SK-N-SH treated with all-trans-retinoic acid at 6 μM for 48 hours (cell line): Measurements from ENCODE around the gene FXYD4.

ENCODE experiments used
- ATAC-seq: fragments of 200-7000 bp; cut with Tn5 transposase; 3 replicates; pipeline ENCODE4 v1.9.1; 2020; ENCODE audit warnings: mild to moderate bottlenecking, moderate library complexity
- ARNTL ChIP-seq: fragments of 450-650 bp; formaldehyde crosslinking; IDR thresholded peaks from 2 replicates; pipeline ENCODE4 v1.5.0; 2020; ENCODE audit warnings: low read depth, mild to moderate bottlenecking, moderate library complexity, borderline replicate concordance
- ESRRG ChIP-seq: fragments of 250-450 bp; sonication (Bioruptor Pico); IDR thresholded peaks from 2 replicates; pipeline ENCODE4 v1.6.1; 2021; ENCODE audit warnings: mild to moderate bottlenecking
- ISL1 ChIP-seq: fragments of 250-450 bp; sonication (Bioruptor Pico); IDR thresholded peaks from 2 replicates; pipeline ENCODE4 v2.1.2; 2022; ENCODE audit warnings: mild to moderate bottlenecking, moderate library complexity
- OSR1 ChIP-seq: fragments of 250-450 bp; sonication (Bioruptor Pico); IDR thresholded peaks from 2 replicates; pipeline ENCODE4 v1.8.0; 2022; ENCODE audit warnings: moderate library complexity, mild to moderate bottlenecking, inconsistent platforms
- PPARA ChIP-seq: fragments of 250-450 bp; sonication (Bioruptor Pico); IDR thresholded peaks from 2 replicates; pipeline ENCODE4 v1.5.0; 2020; ENCODE audit warnings: mild to moderate bottlenecking, borderline replicate concordance
- SNAI2 ChIP-seq: fragments of 250-450 bp; sonication (Bioruptor Pico); IDR thresholded peaks from 2 replicates; pipeline ENCODE4 v1.5.0; 2020; ENCODE audit warnings: mild to moderate bottlenecking, moderate library complexity
- TCF4 ChIP-seq: fragments of 250-450 bp; sonication (Bioruptor Pico); IDR thresholded peaks from 2 replicates; pipeline ENCODE4 v1.8.0; 2021; ENCODE audit warnings: mild to moderate bottlenecking, moderate library complexity, borderline replicate concordance
- TOX ChIP-seq: fragments of 250-450 bp; sonication (Bioruptor Pico); IDR thresholded peaks from 2 replicates; pipeline ENCODE4 v1.8.0; 2021; ENCODE audit warnings: mild to moderate bottlenecking, moderate library complexity, borderline replicate concordance
- ZC3H10 ChIP-seq: fragments of 250-450 bp; sonication (Bioruptor Pico); IDR thresholded peaks from 2 replicates; pipeline ENCODE4 v1.5.1; 2021; ENCODE audit warnings: mild to moderate bottlenecking, moderate library complexity
- ZFP3 ChIP-seq: fragments of 250-450 bp; sonication (Bioruptor Pico); IDR thresholded peaks from 2 replicates; pipeline ENCODE4 v1.5.0; 2020; ENCODE audit warnings: mild to moderate bottlenecking, moderate library complexity
- ZNF70 ChIP-seq: fragments of 450-650 bp; formaldehyde crosslinking; IDR thresholded peaks from 2 replicates; pipeline ENCODE4 v1.5.0; 2020; ENCODE audit warnings: mild to moderate bottlenecking, moderate library complexity
- TF ChIP-seq, protein P1 (sequence below): fragments of 250-450 bp; sonication (Bioruptor Pico); IDR thresholded peaks from 2 replicates; pipeline ENCODE4 v1.8.0; 2020; ENCODE audit warnings: mild to moderate bottlenecking, moderate library complexity, borderline replicate concordance
- TF ChIP-seq, protein P2 (sequence below): fragments of 250-450 bp; sonication (Bioruptor Pico); IDR thresholded peaks from 2 replicates; pipeline ENCODE4 v1.5.1; 2021; ENCODE audit warnings: mild to moderate bottlenecking, moderate library complexity
- TF ChIP-seq, protein P3 (sequence below): fragments of 250-450 bp; sonication (Bioruptor Pico); IDR thresholded peaks from 2 replicates; pipeline ENCODE4 v1.5.0; 2020; ENCODE audit warnings: mild to moderate bottlenecking, moderate library complexity
- TF ChIP-seq, protein P4 (sequence below): fragments of 250-450 bp; sonication (Bioruptor Pico); IDR thresholded peaks from 2 replicates; pipeline ENCODE4 v1.8.0; 2021; ENCODE audit warnings: low read depth, mild to moderate bottlenecking, moderate library complexity, borderline replicate concordance
- TF ChIP-seq, protein P5 (sequence below): fragments of 250-450 bp; sonication (Bioruptor Pico); IDR thresholded peaks from 2 replicates; pipeline ENCODE4 v1.5.1; 2020; ENCODE audit warnings: low read depth, mild to moderate bottlenecking, moderate library complexity

Gene FXYD4

DNA sequence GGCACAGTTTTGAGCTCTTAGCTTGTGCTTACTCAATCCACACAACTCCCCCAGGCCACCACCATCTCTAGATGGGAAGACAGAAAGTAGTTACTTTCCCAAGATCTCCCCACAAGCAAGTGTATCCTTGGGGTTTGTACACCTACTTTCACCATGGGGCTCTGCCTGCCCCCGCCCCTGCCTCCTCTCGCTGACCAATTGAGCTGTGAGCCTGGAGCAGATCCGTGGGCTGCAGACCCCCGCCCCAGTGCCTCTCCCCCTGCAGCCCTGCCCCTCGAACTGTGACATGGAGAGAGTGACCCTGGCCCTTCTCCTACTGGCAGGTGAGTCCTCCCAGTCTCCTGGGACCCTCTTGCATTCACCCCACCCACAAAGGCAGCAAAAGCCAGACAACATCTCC, 2.0 kb downstream of the FXYD4 start:
- no peak for ATAC-seq
- no peak for TF ChIP-seq ZFP3 (CRISPR knock-in tag)
- no peak for TF ChIP-seq TCF4 (CRISPR knock-in tag)
- no peak for TF ChIP-seq ISL1 (CRISPR knock-in tag)
- TF ChIP-seq, protein P1, sequence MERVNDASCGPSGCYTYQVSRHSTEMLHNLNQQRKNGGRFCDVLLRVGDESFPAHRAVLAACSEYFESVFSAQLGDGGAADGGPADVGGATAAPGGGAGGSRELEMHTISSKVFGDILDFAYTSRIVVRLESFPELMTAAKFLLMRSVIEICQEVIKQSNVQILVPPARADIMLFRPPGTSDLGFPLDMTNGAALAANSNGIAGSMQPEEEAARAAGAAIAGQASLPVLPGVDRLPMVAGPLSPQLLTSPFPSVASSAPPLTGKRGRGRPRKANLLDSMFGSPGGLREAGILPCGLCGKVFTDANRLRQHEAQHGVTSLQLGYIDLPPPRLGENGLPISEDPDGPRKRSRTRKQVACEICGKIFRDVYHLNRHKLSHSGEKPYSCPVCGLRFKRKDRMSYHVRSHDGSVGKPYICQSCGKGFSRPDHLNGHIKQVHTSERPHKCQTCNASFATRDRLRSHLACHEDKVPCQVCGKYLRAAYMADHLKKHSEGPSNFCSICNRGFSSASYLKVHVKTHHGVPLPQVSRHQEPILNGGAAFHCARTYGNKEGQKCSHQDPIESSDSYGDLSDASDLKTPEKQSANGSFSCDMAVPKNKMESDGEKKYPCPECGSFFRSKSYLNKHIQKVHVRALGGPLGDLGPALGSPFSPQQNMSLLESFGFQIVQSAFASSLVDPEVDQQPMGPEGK, result no peak
- TF ChIP-seq ESRRG (CRISPR knock-in tag), result no peak
- TF ChIP-seq OSR1, result no peak
- TF ChIP-seq, protein P2, sequence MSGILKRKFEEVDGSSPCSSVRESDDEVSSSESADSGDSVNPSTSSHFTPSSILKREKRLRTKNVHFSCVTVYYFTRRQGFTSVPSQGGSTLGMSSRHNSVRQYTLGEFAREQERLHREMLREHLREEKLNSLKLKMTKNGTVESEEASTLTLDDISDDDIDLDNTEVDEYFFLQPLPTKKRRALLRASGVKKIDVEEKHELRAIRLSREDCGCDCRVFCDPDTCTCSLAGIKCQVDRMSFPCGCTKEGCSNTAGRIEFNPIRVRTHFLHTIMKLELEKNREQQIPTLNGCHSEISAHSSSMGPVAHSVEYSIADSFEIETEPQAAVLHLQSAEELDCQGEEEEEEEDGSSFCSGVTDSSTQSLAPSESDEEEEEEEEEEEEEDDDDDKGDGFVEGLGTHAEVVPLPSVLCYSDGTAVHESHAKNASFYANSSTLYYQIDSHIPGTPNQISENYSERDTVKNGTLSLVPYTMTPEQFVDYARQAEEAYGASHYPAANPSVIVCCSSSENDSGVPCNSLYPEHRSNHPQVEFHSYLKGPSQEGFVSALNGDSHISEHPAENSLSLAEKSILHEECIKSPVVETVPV (CRISPR knock-in tag), result no peak
- no peak for TF ChIP-seq ZNF70
- TF ChIP-seq PPARA, result no peak
- TF ChIP-seq SNAI2 (CRISPR knock-in tag), result no peak
- TF ChIP-seq ZC3H10, result no peak
- no peak for TF ChIP-seq ARNTL (CRISPR knock-in tag)
- TF ChIP-seq, protein P3, sequence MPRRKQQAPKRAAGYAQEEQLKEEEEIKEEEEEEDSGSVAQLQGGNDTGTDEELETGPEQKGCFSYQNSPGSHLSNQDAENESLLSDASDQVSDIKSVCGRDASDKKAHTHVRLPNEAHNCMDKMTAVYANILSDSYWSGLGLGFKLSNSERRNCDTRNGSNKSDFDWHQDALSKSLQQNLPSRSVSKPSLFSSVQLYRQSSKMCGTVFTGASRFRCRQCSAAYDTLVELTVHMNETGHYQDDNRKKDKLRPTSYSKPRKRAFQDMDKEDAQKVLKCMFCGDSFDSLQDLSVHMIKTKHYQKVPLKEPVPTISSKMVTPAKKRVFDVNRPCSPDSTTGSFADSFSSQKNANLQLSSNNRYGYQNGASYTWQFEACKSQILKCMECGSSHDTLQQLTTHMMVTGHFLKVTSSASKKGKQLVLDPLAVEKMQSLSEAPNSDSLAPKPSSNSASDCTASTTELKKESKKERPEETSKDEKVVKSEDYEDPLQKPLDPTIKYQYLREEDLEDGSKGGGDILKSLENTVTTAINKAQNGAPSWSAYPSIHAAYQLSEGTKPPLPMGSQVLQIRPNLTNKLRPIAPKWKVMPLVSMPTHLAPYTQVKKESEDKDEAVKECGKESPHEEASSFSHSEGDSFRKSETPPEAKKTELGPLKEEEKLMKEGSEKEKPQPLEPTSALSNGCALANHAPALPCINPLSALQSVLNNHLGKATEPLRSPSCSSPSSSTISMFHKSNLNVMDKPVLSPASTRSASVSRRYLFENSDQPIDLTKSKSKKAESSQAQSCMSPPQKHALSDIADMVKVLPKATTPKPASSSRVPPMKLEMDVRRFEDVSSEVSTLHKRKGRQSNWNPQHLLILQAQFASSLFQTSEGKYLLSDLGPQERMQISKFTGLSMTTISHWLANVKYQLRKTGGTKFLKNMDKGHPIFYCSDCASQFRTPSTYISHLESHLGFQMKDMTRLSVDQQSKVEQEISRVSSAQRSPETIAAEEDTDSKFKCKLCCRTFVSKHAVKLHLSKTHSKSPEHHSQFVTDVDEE (CRISPR knock-in tag), result no peak

DNA sequence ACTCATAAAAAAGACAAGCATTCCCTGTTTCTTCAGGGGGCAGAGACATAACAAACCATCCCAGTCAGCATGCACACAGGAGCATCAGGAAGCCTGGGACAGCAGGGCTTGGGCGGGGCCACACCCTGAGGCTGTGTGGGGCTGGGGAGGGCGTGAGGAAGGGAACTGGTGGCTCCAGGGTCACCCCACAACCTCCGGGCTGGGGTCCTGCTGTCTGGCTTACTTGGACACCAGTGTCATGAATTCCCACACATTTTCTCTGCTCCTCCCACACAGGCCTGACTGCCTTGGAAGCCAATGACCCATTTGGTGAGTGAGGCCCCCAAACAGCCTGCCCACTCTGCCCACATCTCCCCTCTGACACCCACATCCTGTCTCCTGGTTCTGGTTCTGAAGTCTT, 2.8 kb downstream of the FXYD4 start:
- TF ChIP-seq OSR1 (no peak), PPARA (no peak), TOX (CRISPR knock-in tag) (no peak), ZFP3 (CRISPR knock-in tag) (no peak), ESRRG (CRISPR knock-in tag) (no peak)
- TF ChIP-seq, protein P4, sequence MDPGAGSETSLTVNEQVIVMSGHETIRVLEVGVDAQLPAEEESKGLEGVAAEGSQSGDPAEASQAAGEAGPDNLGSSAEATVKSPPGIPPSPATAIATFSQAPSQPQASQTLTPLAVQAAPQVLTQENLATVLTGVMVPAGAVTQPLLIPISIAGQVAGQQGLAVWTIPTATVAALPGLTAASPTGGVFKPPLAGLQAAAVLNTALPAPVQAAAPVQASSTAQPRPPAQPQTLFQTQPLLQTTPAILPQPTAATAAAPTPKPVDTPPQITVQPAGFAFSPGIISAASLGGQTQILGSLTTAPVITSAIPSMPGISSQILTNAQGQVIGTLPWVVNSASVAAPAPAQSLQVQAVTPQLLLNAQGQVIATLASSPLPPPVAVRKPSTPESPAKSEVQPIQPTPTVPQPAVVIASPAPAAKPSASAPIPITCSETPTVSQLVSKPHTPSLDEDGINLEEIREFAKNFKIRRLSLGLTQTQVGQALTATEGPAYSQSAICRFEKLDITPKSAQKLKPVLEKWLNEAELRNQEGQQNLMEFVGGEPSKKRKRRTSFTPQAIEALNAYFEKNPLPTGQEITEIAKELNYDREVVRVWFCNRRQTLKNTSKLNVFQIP (CRISPR knock-in tag), result no peak
- TF ChIP-seq, protein P5, sequence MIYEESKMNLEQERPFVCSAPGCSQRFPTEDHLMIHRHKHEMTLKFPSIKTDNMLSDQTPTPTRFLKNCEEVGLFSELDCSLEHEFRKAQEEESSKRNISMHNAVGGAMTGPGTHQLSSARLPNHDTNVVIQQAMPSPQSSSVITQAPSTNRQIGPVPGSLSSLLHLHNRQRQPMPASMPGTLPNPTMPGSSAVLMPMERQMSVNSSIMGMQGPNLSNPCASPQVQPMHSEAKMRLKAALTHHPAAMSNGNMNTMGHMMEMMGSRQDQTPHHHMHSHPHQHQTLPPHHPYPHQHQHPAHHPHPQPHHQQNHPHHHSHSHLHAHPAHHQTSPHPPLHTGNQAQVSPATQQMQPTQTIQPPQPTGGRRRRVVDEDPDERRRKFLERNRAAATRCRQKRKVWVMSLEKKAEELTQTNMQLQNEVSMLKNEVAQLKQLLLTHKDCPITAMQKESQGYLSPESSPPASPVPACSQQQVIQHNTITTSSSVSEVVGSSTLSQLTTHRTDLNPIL (CRISPR knock-in tag), result no peak
- TF ChIP-seq, protein P1, result no peak
- TF ChIP-seq, protein P3 (CRISPR knock-in tag), result no peak
- ATAC-seq, result no peak
